Retinal pigment epithelial cell (primary cell): ENCODE data around the gene GNAL.
"Not testable (repeated sequence)": the region's sequence is repeated elsewhere in the genome, so short reads cannot be mapped to it uniquely, and the experiment has no call there.

Source experiments
- DNase-seq: peaks from one replicate; pipeline ENCODE4 v3.0.0-alpha.2; 2010; ENCODE audit warnings: low read depth
- H3K4me3 ChIP-seq: 2 replicates; pipeline ENCODE4 v1.5.1; 2011; ENCODE audit warnings: mild to moderate bottlenecking, low read length, control low read depth, moderate library complexity
- CTCF ChIP-seq: conservative IDR thresholded peaks from 2 replicates; pipeline ENCODE4 v1.5.1; 2011; ENCODE audit warnings: low read depth, low read length, control low read depth, inconsistent platforms

GNAL gene

GRCh38 chr18:11700876-11701275, 11.8 kb downstream of the GNAL start:
- H3K4me3 ChIP-seq, result no peak overlapping the region
- DNase-seq, result no peak
- TF ChIP-seq CTCF, result no peak

- no peak for DNase-seq
- TF ChIP-seq CTCF, result no peak
- H3K4me3 ChIP-seq, result no peak overlapping the region
Observed at GRCh38 chr18:11710578-11710977, 21.5 kb downstream of the GNAL start.

GRCh38 chr18:11713756-11714155, 24.7 kb downstream of the GNAL start:
- no peak for DNase-seq
- TF ChIP-seq CTCF, result no peak
- no peak overlapping the region for H3K4me3 ChIP-seq

- no peak overlapping the region for H3K4me3 ChIP-seq
- DNase-seq, result no peak
- no peak for TF ChIP-seq CTCF
Observed at GRCh38 chr18:11714244-11714918, 25.3 kb downstream of the GNAL start.

GRCh38 chr18:11716767-11717315, 27.8 kb downstream of the GNAL start:
- not testable (repeated sequence) for DNase-seq, H3K4me3 ChIP-seq

- TF ChIP-seq CTCF, result no peak
- no peak for DNase-seq
- no peak overlapping the region for H3K4me3 ChIP-seq
Observed at GRCh38 chr18:11719050-11719449, 30.0 kb downstream of the GNAL start.

GRCh38 chr18:11719621-11720020, 30.6 kb downstream of the GNAL start:
- TF ChIP-seq CTCF, result no peak
- no peak overlapping the region for H3K4me3 ChIP-seq
- no peak for DNase-seq

- no peak overlapping the region for H3K4me3 ChIP-seq
- TF ChIP-seq CTCF, result no peak
- DNase-seq, result no peak
Observed at GRCh38 chr18:11721720-11722119, 32.7 kb downstream of the GNAL start.
